OCI-LY1 (cell line): ENCODE measurements around the gene AP1G1.

Experiments used
- H2AFZ ChIP-seq: fragments of 200-600 bp; sonication (generic), shearing (Covaris generic); 2 replicates; pipeline ENCODE4 v1.6.0; 2014; ENCODE audit warnings: antibody characterized with exemption, mild to moderate bottlenecking, low read length
- H3F3A ChIP-seq: fragments of 200-600 bp; sonication (generic), shearing (Covaris generic); 2 replicates; pipeline ENCODE4 v1.6.0; 2014; ENCODE audit warnings: mild to moderate bottlenecking, antibody characterized with exemption, low read length, moderate library complexity; ENCODE audit not compliant: insufficient read depth
- H3K27ac ChIP-seq: fragments of 200-600 bp; sonication (generic); 2 replicates; pipeline ENCODE4 v1.5.1; 2014; ENCODE audit warnings: low read length, mixed run types, mild to moderate bottlenecking, low read depth; ENCODE audit not compliant: poor library complexity, severe bottlenecking
- H3K27me3 ChIP-seq: fragments of 200-600 bp; sonication (generic); 2 replicates; pipeline ENCODE4 v1.6.0; 2014; ENCODE audit warnings: antibody characterized with exemption, mild to moderate bottlenecking, low read length, moderate library complexity; ENCODE audit not compliant: insufficient read depth
- H3K36me3 ChIP-seq: fragments of 200-600 bp; sonication (generic); 2 replicates; pipeline ENCODE4 v1.6.1; 2014; ENCODE audit warnings: mild to moderate bottlenecking, antibody characterized with exemption, low read length, moderate library complexity, mixed read lengths; ENCODE audit not compliant: insufficient read depth
- H3K4me1 ChIP-seq: fragments of 200-600 bp; sonication (generic); 2 replicates; pipeline ENCODE4 v1.5.1; 2014; ENCODE audit warnings: mild to moderate bottlenecking, low read length, moderate library complexity; ENCODE audit not compliant: insufficient read depth, severe bottlenecking
- H3K4me2 ChIP-seq: fragments of 200-600 bp; sonication (generic), shearing (Covaris generic); 2 replicates; pipeline ENCODE4 v1.6.1; 2014; ENCODE audit warnings: low read length
- H3K4me3 ChIP-seq: fragments of 200-600 bp; sonication (generic); 2 replicates; pipeline ENCODE4 v1.5.1; 2014; ENCODE audit warnings: low read length, low read depth, mild to moderate bottlenecking, mixed read lengths; ENCODE audit not compliant: poor library complexity, severe bottlenecking
- H3K79me2 ChIP-seq: fragments of 200-600 bp; shearing (Covaris generic); 2 replicates; pipeline ENCODE4 v1.6.1; 2016; ENCODE audit warnings: mixed run types, low read length, mixed read lengths; ENCODE audit not compliant: insufficient read depth
- H3K9ac ChIP-seq: fragments of 200-600 bp; sonication (generic), shearing (Covaris generic); 2 replicates; pipeline ENCODE4 v1.6.1; 2014; ENCODE audit warnings: mild to moderate bottlenecking, low read length, mixed read lengths
- H3K9me2 ChIP-seq: fragments of 200-600 bp; sonication (generic), shearing (Covaris generic); 2 replicates; pipeline ENCODE4 v1.6.1; 2014; ENCODE audit warnings: low read depth, mild to moderate bottlenecking, low read length, mixed read lengths
- H3K9me3 ChIP-seq: fragments of 200-600 bp; shearing (Covaris generic); 2 replicates; pipeline ENCODE4 v1.6.1; 2014; ENCODE audit warnings: low read length, mixed read lengths
- H4K20me1 ChIP-seq: fragments of 200-600 bp; sonication (generic), shearing (Covaris generic); 2 replicates; pipeline ENCODE4 v1.6.0; 2016; ENCODE audit warnings: mild to moderate bottlenecking, low read length; ENCODE audit not compliant: insufficient read depth
- EZH2 ChIP-seq: fragments of 200-600 bp; sonication (generic), shearing (Covaris generic); IDR thresholded peaks from 2 replicates; pipeline ENCODE4 v1.8.0; 2017; ENCODE audit warnings: borderline replicate concordance, mixed run types, mild to moderate bottlenecking, antibody characterized with exemption, low read length, moderate library complexity, mixed read lengths
- TF ChIP-seq, protein P1 (sequence below): fragments of 200-600 bp; sonication (generic), shearing (Covaris generic); IDR thresholded peaks from 2 replicates; pipeline ENCODE4 v1.5.1; 2017; ENCODE audit warnings: mild to moderate bottlenecking, antibody characterized with exemption, low read length, moderate library complexity, mixed read lengths

Gene AP1G1

DNA sequence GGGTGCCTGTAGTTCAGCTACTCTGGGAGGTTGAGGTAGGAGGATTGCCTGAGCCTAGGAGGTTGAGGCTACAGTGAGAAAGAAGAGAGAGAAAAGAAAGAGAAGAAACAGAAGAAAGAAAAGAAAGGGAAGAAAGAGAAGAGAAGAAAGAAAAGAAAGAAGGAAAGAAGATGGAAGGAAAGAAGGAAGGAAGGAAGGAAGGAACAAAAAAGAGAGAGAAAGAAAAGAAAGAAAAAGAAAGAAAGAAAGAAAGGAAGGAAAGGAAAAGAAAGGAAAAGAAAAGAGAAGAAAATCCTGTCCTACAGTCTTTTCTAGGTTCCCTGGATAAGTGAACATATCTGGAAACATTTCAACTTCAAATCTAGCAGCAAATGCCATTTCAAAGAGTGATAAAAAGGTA, 54.5 kb downstream of the AP1G1 start:
- Histone ChIP-seq H3K4me2 (no peak overlapping the region), H3K79me2 (no peaks in the 10 kb centered on the region), H3K9ac (no peak overlapping the region), H3K36me3 (peaks cover 81% of the 10 kb centered on the region), H3K4me1 (no peaks in the 10 kb centered on the region), H3K9me3 (no peaks in the 10 kb centered on the region), H4K20me1 (no peaks in the 10 kb centered on the region), H3K27ac (no peak overlapping the region), H3F3A (no peaks in the 10 kb centered on the region), H2AFZ (no peak overlapping the region), H3K9me2 (no peaks in the 10 kb centered on the region), H3K4me3 (no peak overlapping the region), H3K27me3 (no peaks in the 10 kb centered on the region)
- no peak for TF ChIP-seq EZH2
- TF ChIP-seq, protein P1, sequence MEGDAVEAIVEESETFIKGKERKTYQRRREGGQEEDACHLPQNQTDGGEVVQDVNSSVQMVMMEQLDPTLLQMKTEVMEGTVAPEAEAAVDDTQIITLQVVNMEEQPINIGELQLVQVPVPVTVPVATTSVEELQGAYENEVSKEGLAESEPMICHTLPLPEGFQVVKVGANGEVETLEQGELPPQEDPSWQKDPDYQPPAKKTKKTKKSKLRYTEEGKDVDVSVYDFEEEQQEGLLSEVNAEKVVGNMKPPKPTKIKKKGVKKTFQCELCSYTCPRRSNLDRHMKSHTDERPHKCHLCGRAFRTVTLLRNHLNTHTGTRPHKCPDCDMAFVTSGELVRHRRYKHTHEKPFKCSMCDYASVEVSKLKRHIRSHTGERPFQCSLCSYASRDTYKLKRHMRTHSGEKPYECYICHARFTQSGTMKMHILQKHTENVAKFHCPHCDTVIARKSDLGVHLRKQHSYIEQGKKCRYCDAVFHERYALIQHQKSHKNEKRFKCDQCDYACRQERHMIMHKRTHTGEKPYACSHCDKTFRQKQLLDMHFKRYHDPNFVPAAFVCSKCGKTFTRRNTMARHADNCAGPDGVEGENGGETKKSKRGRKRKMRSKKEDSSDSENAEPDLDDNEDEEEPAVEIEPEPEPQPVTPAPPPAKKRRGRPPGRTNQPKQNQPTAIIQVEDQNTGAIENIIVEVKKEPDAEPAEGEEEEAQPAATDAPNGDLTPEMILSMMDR, result no peak

DNA sequence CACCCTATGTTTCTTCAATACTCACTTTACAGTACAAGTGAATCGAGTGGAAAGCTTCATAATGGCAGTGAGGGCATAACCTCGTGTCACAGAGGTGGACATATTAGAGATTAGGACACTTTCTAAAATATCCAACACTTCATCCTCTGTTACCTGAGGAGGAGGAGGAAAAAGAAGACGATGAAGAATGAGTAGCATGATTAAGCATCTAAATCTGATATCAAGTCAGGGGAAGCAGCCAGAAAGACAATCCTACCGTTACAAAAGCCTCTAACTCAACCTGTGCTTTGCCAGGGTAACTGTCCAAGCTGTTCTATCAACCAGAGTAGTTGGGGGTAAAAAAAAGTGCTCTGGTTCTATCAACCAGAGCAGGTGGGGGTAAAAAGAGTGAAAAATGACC, 60.4 kb downstream of the AP1G1 start:
- no peak overlapping the region for H3K27ac ChIP-seq

DNA sequence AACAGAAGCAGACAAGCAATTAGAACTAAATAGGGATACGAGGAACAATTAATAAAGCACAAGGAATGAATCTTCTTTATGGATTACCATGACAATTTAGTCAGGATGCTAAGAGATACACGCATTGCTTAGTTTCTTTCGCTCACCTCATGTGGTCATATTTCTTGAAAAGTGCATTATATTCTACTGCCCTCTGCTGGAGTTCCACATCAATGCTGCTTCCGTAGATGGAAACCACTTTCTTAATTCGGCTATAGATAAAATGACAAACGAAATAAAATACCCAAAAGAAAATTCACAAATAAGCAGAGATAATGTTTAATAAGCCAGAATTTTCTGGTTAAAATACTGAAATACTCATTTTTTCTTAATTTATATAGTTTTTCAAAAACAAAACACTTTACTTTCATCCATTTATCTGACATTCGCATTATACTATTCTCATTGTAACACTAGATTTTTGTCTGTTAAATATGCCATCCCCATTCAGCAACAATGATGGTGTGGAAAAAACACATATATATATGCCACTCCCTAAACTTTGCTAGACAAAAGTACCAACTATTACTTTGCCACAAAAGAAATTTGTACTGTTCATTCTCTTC, 62.1 kb downstream of the AP1G1 start:
- H3K9me3 ChIP-seq, result no peaks in the 10 kb centered on the region
- H3F3A ChIP-seq, result no peaks in the 10 kb centered on the region
- no peak overlapping the region for H3K4me3 ChIP-seq
- TF ChIP-seq, protein P1, result peak; percentile 77
- TF ChIP-seq EZH2, result no peak
- H3K36me3 ChIP-seq, result peaks cover 80% of the 10 kb centered on the region
- H2AFZ ChIP-seq, result no peak overlapping the region
- no peaks in the 10 kb centered on the region for H3K9me2 ChIP-seq
- H3K4me1 ChIP-seq, result no peaks in the 10 kb centered on the region
- no peak overlapping the region for H3K9ac ChIP-seq
- H4K20me1 ChIP-seq, result no peaks in the 10 kb centered on the region
- H3K27ac ChIP-seq, result no peak overlapping the region
- no peaks in the 10 kb centered on the region for H3K27me3 ChIP-seq
- H3K4me2 ChIP-seq, result no peak overlapping the region
- H3K79me2 ChIP-seq, result no peaks in the 10 kb centered on the region

More for the DNA sequence above, 60.4 kb downstream of the AP1G1 start:
- Histone ChIP-seq H3K4me2 (no peak overlapping the region), H4K20me1 (no peaks in the 10 kb centered on the region), H3K4me3 (no peak overlapping the region), H3F3A (no peaks in the 10 kb centered on the region), H3K9me2 (no peaks in the 10 kb centered on the region), H3K9ac (no peak overlapping the region), H3K79me2 (no peaks in the 10 kb centered on the region), H3K36me3 (peaks cover 78% of the 10 kb centered on the region), H3K4me1 (no peaks in the 10 kb centered on the region), H3K27me3 (no peaks in the 10 kb centered on the region), H2AFZ (no peak overlapping the region), H3K9me3 (no peaks in the 10 kb centered on the region)
- no peak for TF ChIP-seq EZH2
- TF ChIP-seq, protein P1, result no peak
